Neural cell (in vitro differentiated cells): ENCODE data around the gene CCDC88A.

Experiments
- CTCF ChIP-seq: fragments of 450-650 bp; IDR thresholded peaks from 2 replicates; pipeline ENCODE4 v1.5.1; 2014; ENCODE audit warnings: antibody characterized with exemption, mild to moderate bottlenecking, moderate library complexity; ENCODE audit not compliant: poor library complexity, severe bottlenecking
- EP300 ChIP-seq: fragments of 450-650 bp; conservative IDR thresholded peaks from 2 replicates; pipeline ENCODE4 v1.6.1; 2014; ENCODE audit warnings: antibody characterized with exemption, mild to moderate bottlenecking, moderate library complexity; ENCODE audit not compliant: poor library complexity, severe bottlenecking
- EZH2 ChIP-seq: fragments of 200-600, 300-800 bp; shearing (Covaris generic), sonication (generic); IDR thresholded peaks from 2 replicates; pipeline ENCODE4 v1.6.1; 2014; ENCODE audit warnings: antibody characterized with exemption, low read length, borderline replicate concordance, mild to moderate bottlenecking; ENCODE audit not compliant: insufficient read depth, poor library complexity, severe bottlenecking
- POLR2AphosphoS5 ChIP-seq: IDR thresholded peaks from 2 replicates; pipeline ENCODE4 v1.6.1; 2012
- REST ChIP-seq: IDR thresholded peaks from 2 replicates; pipeline ENCODE4 v1.6.1; 2012; ENCODE audit warnings: borderline replicate concordance
- TAF1 ChIP-seq: IDR thresholded peaks from 2 replicates; pipeline ENCODE4 v1.6.1; 2012; ENCODE audit warnings: low read depth

- TF ChIP-seq CTCF: no peak
- no peak for TF ChIP-seq REST
- TF ChIP-seq EZH2: no peak
- TF ChIP-seq EP300: no peak
- TF ChIP-seq POLR2AphosphoS5: no peak
- no peak for TF ChIP-seq TAF1
Observed at GRCh38 chr2:55338268-55338667, 81.4 kb downstream of the CCDC88A start.
